Measurements from ENCODE around the gene SPTSSA. TPM values are rescaled to one million over a fixed set of nuclear protein-coding genes. Genes with fewer than 3 reads are reported as not detected.

Gene SPTSSA
- total RNA-seq, 2 experiments from 2014 or later: 1.4 to 1.6 TPM

- ChIA-PET CTCF (no interaction called here), POLR2A (no interaction called here)
- Mint-ChIP-seq H3K4me1 (ENCODE audit: low read depth) (no peaks in the 10 kb centered on the region), H3K9me3 (peaks cover under 1% of the 10 kb centered on the region), H3K4me3 (no peak overlapping the region), H3K27me3 (peaks cover 5% of the 10 kb centered on the region), H3K36me3 (ENCODE audit: low read depth) (no peaks in the 10 kb centered on the region), H3K27ac (no peak overlapping the region)
- DNase-seq: no peak
- TF ChIP-seq, protein P1, sequence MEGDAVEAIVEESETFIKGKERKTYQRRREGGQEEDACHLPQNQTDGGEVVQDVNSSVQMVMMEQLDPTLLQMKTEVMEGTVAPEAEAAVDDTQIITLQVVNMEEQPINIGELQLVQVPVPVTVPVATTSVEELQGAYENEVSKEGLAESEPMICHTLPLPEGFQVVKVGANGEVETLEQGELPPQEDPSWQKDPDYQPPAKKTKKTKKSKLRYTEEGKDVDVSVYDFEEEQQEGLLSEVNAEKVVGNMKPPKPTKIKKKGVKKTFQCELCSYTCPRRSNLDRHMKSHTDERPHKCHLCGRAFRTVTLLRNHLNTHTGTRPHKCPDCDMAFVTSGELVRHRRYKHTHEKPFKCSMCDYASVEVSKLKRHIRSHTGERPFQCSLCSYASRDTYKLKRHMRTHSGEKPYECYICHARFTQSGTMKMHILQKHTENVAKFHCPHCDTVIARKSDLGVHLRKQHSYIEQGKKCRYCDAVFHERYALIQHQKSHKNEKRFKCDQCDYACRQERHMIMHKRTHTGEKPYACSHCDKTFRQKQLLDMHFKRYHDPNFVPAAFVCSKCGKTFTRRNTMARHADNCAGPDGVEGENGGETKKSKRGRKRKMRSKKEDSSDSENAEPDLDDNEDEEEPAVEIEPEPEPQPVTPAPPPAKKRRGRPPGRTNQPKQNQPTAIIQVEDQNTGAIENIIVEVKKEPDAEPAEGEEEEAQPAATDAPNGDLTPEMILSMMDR (IDR thresholded peaks at IDR 0.05): no peak
- H3K9me3 ChIP-seq (ENCODE audit: control insufficient read depth in 1 of 2, insufficient read depth in 1 of 2, low read length in 2 of 2): peaks cover 0 to 8% of the 10 kb centered on the region in 2 experiments
- H3K36me3 ChIP-seq (ENCODE audit: insufficient read depth, low read length): no peaks in the 10 kb centered on the region
- intact Hi-C loops (cut with DNase I, micrococcal nuclease): no loop called here
- no peak for ATAC-seq (ENCODE audit: poor library complexity)
- H3K27ac ChIP-seq (ENCODE audit: low read depth in 1 of 2, low read length in 2 of 2): no peak overlapping the region
- no peaks in the 10 kb centered on the region for H3K4me1 ChIP-seq (ENCODE audit: insufficient read depth, low read length)
- no peak overlapping the region for H3K4me3 ChIP-seq (ENCODE audit: low read length)
- no peaks in the 10 kb centered on the region for H3K27me3 ChIP-seq (ENCODE audit: control insufficient read depth in 1 of 2, insufficient read depth in 2 of 2, low read length in 2 of 2)
Measured at GRCh38 chr14:34426313-34427295, 35.4 kb downstream of the SPTSSA start.

DNA sequence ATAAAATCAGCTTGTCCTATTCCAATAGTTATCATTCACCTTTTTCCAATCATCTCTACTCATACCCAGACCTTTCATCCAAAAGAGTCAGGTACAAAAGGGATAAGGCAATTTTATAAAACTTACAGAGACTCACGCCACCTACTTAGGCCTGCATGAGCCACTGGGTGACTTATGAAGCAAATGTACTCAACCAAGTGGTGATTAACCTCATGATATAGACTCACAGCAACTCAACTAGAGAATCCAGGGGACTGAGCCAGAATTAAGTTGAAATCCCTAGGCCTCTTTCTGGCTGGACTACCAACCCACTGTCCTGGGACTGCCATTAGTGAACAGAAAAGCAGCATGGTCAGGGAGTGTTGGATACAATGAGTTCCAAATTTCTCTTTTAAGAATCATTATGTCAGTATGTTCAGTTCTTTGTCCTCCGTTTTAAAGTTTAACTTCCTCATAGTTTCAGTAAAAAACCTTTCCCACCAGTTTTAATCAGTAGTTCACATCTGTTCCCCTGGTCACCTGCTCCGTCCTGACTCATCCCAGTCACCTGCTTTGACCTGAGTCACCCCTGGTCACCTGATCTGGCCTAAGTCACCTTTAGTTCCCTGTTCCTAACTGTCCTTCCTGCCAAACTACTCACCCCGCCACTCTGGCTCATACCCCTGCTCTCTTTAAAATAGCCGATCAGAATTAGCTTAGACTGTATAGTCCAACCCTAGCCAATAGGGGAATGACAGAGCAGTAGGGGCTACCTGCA lies 36.8 kb downstream of the SPTSSA start:
- DNase-seq (no peak), ATAC-seq (ENCODE audit: poor library complexity) (no peak)
- H3K36me3 ChIP-seq (ENCODE audit: insufficient read depth, low read length): no peaks in the 10 kb centered on the region
- no peaks in the 10 kb centered on the region for H3K4me1 Mint-ChIP-seq (ENCODE audit: low read depth)
- H3K27me3 Mint-ChIP-seq: peaks cover 5% of the 10 kb centered on the region
- no peaks in the 10 kb centered on the region for H3K36me3 Mint-ChIP-seq (ENCODE audit: low read depth)
- no peak overlapping the region for H3K27ac Mint-ChIP-seq
- peaks cover 13% of the 10 kb centered on the region for H3K9me3 Mint-ChIP-seq
- intact Hi-C loops (cut with DNase I, micrococcal nuclease): no loop called here
- H3K27ac ChIP-seq (ENCODE audit: low read depth in 1 of 2, low read length in 2 of 2): no peak overlapping the region
- H3K4me3 Mint-ChIP-seq: no peak overlapping the region
- POLR2A ChIA-PET: no interaction called here
- no peaks in the 10 kb centered on the region for H3K27me3 ChIP-seq (ENCODE audit: control insufficient read depth in 1 of 2, insufficient read depth in 2 of 2, low read length in 2 of 2)
- CTCF ChIA-PET: no interaction called here
- H3K9me3 ChIP-seq (ENCODE audit: control insufficient read depth in 1 of 2, insufficient read depth in 1 of 2, low read length in 2 of 2): peaks cover 7 to 14% of the 10 kb centered on the region in 2 experiments
- no peak overlapping the region for H3K4me3 ChIP-seq (ENCODE audit: low read length)
- TF ChIP-seq, protein P1 (IDR thresholded peaks at IDR 0.05): no peak
- H3K4me1 ChIP-seq (ENCODE audit: insufficient read depth, low read length): no peaks in the 10 kb centered on the region

GRCh38 chr14:34424488-34424887 lies 37.6 kb downstream of the SPTSSA start:
- ChIA-PET CTCF (no interaction called here), POLR2A (no interaction called here)
- H3K36me3 ChIP-seq (ENCODE audit: insufficient read depth, low read length): no peaks in the 10 kb centered on the region
- H3K27ac ChIP-seq (ENCODE audit: low read depth in 1 of 2, low read length in 2 of 2): no peak overlapping the region
- TF ChIP-seq, protein P1 (IDR thresholded peaks at IDR 0.05): no peak
- DNase-seq (no peak), ATAC-seq (ENCODE audit: poor library complexity) (no peak)
- no peak overlapping the region for H3K4me3 ChIP-seq (ENCODE audit: low read length)
- intact Hi-C loops (cut with DNase I, micrococcal nuclease): no loop called here
- no peaks in the 10 kb centered on the region for H3K4me1 ChIP-seq (ENCODE audit: insufficient read depth, low read length)
- Mint-ChIP-seq H3K9me3 (peaks cover 13% of the 10 kb centered on the region), H3K4me1 (ENCODE audit: low read depth) (no peaks in the 10 kb centered on the region), H3K36me3 (ENCODE audit: low read depth) (no peaks in the 10 kb centered on the region), H3K27me3 (peaks cover 5% of the 10 kb centered on the region), H3K4me3 (no peak overlapping the region), H3K27ac (no peak overlapping the region)
- peaks cover 7 to 14% of the 10 kb centered on the region in 2 experiments for H3K9me3 ChIP-seq (ENCODE audit: control insufficient read depth in 1 of 2, insufficient read depth in 1 of 2, low read length in 2 of 2)
- H3K27me3 ChIP-seq (ENCODE audit: control insufficient read depth in 1 of 2, insufficient read depth in 2 of 2, low read length in 2 of 2): no peaks in the 10 kb centered on the region
